Measurements from ENCODE around the gene ELMOD1.

DNA sequence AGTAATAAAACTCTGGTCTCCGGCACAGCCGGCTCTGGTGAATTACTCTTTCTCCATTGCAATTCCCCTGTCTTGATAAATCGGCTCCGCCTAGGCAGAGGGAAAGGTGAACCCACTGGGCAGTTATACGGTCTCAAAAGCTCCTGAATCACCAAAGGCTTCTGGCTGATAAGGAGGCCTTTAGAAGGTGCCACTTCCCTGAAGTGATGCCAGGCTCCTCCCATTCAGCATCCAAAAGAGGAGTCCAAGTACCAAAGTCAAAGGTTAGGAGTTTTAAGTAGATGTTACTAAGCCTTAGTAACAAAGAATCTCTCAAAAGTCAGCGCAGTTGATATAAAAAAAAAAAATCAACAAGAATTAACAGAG is 13.6 kb upstream of the ELMOD1 start:
- TF ChIP-seq, protein P1, sequence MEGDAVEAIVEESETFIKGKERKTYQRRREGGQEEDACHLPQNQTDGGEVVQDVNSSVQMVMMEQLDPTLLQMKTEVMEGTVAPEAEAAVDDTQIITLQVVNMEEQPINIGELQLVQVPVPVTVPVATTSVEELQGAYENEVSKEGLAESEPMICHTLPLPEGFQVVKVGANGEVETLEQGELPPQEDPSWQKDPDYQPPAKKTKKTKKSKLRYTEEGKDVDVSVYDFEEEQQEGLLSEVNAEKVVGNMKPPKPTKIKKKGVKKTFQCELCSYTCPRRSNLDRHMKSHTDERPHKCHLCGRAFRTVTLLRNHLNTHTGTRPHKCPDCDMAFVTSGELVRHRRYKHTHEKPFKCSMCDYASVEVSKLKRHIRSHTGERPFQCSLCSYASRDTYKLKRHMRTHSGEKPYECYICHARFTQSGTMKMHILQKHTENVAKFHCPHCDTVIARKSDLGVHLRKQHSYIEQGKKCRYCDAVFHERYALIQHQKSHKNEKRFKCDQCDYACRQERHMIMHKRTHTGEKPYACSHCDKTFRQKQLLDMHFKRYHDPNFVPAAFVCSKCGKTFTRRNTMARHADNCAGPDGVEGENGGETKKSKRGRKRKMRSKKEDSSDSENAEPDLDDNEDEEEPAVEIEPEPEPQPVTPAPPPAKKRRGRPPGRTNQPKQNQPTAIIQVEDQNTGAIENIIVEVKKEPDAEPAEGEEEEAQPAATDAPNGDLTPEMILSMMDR (IDR thresholded peaks at IDR 0.05; ENCODE audit: low read depth, low read length) = no peak
- no peak for TF ChIP-seq EZH2phosphoT487 (IDR thresholded peaks at IDR 0.05; ENCODE audit: low read depth)

Measured in OCI-LY3 (cell line).